ENCODE measurements around the gene NCOA1. TPM values are rescaled to one million over a fixed set of nuclear protein-coding genes. Genes with fewer than 3 reads are reported as not detected.

The NCOA1 gene
- polyA plus RNA-seq, 1 of the 3 experiments (the other 2 are of a cell fraction): 10.7 TPM

DNA sequence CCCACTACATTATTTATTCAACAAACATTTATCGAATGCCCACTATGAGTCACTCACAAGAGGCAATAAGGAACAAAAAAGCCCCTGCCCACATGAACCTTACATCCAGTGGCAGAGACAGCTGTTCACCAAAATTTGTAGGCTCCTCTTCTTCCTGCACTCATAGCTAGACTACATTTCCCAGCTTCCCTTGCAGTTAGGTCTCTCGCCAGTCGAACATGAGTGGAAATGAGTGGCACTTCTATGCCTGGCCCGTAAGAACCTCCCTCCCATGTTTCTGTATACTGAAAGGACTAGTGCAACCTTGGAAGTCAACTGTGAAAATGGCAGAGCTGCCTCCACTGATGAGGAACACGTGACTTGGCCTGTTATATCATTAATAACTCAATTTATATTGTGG lies 19.4 kb upstream of the NCOA1 start:
- H3K4me3 ChIP-seq (ENCODE audit: low read depth in 2 of 2, low read length in 1 of 2): no peak overlapping the region
- no peaks in the 10 kb centered on the region for H3K36me3 ChIP-seq (replicated peaks in 1 of 2; ENCODE audit: control insufficient read depth in 1 of 2, insufficient read depth in 2 of 2, low read length in 1 of 2)
- H3K9me3 ChIP-seq: no peaks in the 10 kb centered on the region
- POLR2A ChIA-PET: no interaction called here
- no peaks in the 10 kb centered on the region for H3K27me3 ChIP-seq (ENCODE audit: insufficient read depth)
- H3K4me2 ChIP-seq: no peak overlapping the region
- H3K9ac ChIP-seq: no peak overlapping the region
- H3F3A ChIP-seq (replicated peaks; ENCODE audit: insufficient read depth): no peaks in the 10 kb centered on the region
- no peak overlapping the region for H2AFZ ChIP-seq (ENCODE audit: low read depth)
- CTCF ChIA-PET: interaction anchor here (1.0 to 2.1 kb wide), 4 partner anchors 12 to 356 kb away, joined by 3 to 4 read pairs (median 4); no protein-coding TSS in a partner anchor
- no peaks in the 10 kb centered on the region for H3K9me2 ChIP-seq
- no peak for DNase-seq
- no peak for TF ChIP-seq USF2 (IDR thresholded peaks at IDR 0.05; ENCODE audit: borderline replicate concordance, low read depth, low read length)
- TF ChIP-seq EP300 (IDR thresholded peaks at IDR 0.05; ENCODE audit: borderline replicate concordance in 1 of 2, low read depth in 1 of 2, low read length in 1 of 2): no peak
- TF ChIP-seq, protein P1, sequence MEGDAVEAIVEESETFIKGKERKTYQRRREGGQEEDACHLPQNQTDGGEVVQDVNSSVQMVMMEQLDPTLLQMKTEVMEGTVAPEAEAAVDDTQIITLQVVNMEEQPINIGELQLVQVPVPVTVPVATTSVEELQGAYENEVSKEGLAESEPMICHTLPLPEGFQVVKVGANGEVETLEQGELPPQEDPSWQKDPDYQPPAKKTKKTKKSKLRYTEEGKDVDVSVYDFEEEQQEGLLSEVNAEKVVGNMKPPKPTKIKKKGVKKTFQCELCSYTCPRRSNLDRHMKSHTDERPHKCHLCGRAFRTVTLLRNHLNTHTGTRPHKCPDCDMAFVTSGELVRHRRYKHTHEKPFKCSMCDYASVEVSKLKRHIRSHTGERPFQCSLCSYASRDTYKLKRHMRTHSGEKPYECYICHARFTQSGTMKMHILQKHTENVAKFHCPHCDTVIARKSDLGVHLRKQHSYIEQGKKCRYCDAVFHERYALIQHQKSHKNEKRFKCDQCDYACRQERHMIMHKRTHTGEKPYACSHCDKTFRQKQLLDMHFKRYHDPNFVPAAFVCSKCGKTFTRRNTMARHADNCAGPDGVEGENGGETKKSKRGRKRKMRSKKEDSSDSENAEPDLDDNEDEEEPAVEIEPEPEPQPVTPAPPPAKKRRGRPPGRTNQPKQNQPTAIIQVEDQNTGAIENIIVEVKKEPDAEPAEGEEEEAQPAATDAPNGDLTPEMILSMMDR (IDR thresholded peaks at IDR 0.05): no peak
- no peak for TF ChIP-seq FOSL2 (IDR thresholded peaks at IDR 0.05; ENCODE audit: borderline replicate concordance, low read depth)
- TF ChIP-seq, protein P2, sequence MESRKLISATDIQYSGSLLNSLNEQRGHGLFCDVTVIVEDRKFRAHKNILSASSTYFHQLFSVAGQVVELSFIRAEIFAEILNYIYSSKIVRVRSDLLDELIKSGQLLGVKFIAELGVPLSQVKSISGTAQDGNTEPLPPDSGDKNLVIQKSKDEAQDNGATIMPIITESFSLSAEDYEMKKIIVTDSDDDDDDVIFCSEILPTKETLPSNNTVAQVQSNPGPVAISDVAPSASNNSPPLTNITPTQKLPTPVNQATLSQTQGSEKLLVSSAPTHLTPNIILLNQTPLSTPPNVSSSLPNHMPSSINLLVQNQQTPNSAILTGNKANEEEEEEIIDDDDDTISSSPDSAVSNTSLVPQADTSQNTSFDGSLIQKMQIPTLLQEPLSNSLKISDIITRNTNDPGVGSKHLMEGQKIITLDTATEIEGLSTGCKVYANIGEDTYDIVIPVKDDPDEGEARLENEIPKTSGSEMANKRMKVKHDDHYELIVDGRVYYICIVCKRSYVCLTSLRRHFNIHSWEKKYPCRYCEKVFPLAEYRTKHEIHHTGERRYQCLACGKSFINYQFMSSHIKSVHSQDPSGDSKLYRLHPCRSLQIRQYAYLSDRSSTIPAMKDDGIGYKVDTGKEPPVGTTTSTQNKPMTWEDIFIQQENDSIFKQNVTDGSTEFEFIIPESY (IDR thresholded peaks at IDR 0.05; ENCODE audit: borderline replicate concordance, low read depth): no peak
- TF ChIP-seq JUND (IDR thresholded peaks at IDR 0.05): no peak
- TF ChIP-seq POLR2AphosphoS5 (IDR thresholded peaks at IDR 0.05; ENCODE audit: low read depth, low read length): no peak
- no peak for TF ChIP-seq TAF1 (IDR thresholded peaks at IDR 0.05; ENCODE audit: borderline replicate concordance, low read depth, low read length)
- TF ChIP-seq MAX (IDR thresholded peaks at IDR 0.05; ENCODE audit: low read depth): no peak
- TF ChIP-seq MXI1 (IDR thresholded peaks at IDR 0.05; ENCODE audit: low read depth, low read length): no peak
- no peak for TF ChIP-seq GABPA (IDR thresholded peaks at IDR 0.05; ENCODE audit: low read depth)
- TF ChIP-seq FOXM1 (IDR thresholded peaks at IDR 0.05; ENCODE audit: low read depth): no peak
- TF ChIP-seq NFIC (IDR thresholded peaks at IDR 0.05; ENCODE audit: borderline replicate concordance): no peak
- TF ChIP-seq NRF1 (IDR thresholded peaks at IDR 0.05; ENCODE audit: low read depth, low read length): no peak
- TF ChIP-seq FOXJ3 (CRISPR knock-in tag; IDR thresholded peaks at IDR 0.05): no peak
- TF ChIP-seq SMC3 (IDR thresholded peaks at IDR 0.05; ENCODE audit: low read depth, low read length): no peak
- TF ChIP-seq GATA2 (CRISPR knock-in tag; IDR thresholded peaks at IDR 0.05): no peak
- TF ChIP-seq RFX5 (IDR thresholded peaks at IDR 0.05; ENCODE audit: low read length): no peak
- no peaks in the 10 kb centered on the region for H4K20me1 ChIP-seq (ENCODE audit: insufficient read depth)
- no peaks in the 10 kb centered on the region for H3K79me2 ChIP-seq (ENCODE audit: insufficient read depth)
- H3K4me1 ChIP-seq (ENCODE audit: control insufficient read depth in 1 of 2, insufficient read depth in 2 of 2, low read depth in 1 of 2, low read length in 1 of 2): no peaks in the 10 kb centered on the region
- no peak overlapping the region for H3K27ac ChIP-seq (ENCODE audit: low read depth in 2 of 2, low read length in 1 of 2)
- WGBS (ENCODE audit: low lambda C conversion rate): 79% methylated on average over 5 of the region's 5 CpGs
